Measurements from ENCODE around the gene DMD.

The DMD gene

GRCh38 chrX:31181377-31182000, 2029.9 kb downstream of the DMD start:
- TF ChIP-seq POLR2AphosphoS5 (IDR thresholded peaks at IDR 0.05; ENCODE audit: low read depth, low read length) (no peak), REST (IDR thresholded peaks at IDR 0.05; ENCODE audit: insufficient read depth in 1 of 2, low read depth in 2 of 2, low read length in 2 of 2) (no peak), SIN3A (IDR thresholded peaks at IDR 0.05; ENCODE audit: borderline replicate concordance, insufficient read depth, low read length) (no peak), TAF1 (IDR thresholded peaks at IDR 0.05; ENCODE audit: borderline replicate concordance, insufficient read depth, low read length) (no peak), FOXP2 (optimal IDR thresholded peaks at IDR 0.05; ENCODE audit: borderline replicate concordance, extremely low read depth, extremely low read length, insufficient read depth) (no peak)

GRCh38 chrX:31179203-31179602, 2032.1 kb downstream of the DMD start:
- TF ChIP-seq REST (IDR thresholded peaks at IDR 0.05; ENCODE audit: insufficient read depth in 1 of 2, low read depth in 2 of 2, low read length in 2 of 2) (no peak), FOXP2 (optimal IDR thresholded peaks at IDR 0.05; ENCODE audit: borderline replicate concordance, extremely low read depth, extremely low read length, insufficient read depth) (no peak), TAF1 (IDR thresholded peaks at IDR 0.05; ENCODE audit: borderline replicate concordance, insufficient read depth, low read length) (no peak), POLR2AphosphoS5 (IDR thresholded peaks at IDR 0.05; ENCODE audit: low read depth, low read length) (no peak), SIN3A (IDR thresholded peaks at IDR 0.05; ENCODE audit: borderline replicate concordance, insufficient read depth, low read length) (no peak)

GRCh38 chrX:31178769-31179125, 2032.6 kb downstream of the DMD start:
- no peak for TF ChIP-seq SIN3A (IDR thresholded peaks at IDR 0.05; ENCODE audit: borderline replicate concordance, insufficient read depth, low read length)

- TF ChIP-seq TAF1 (IDR thresholded peaks at IDR 0.05; ENCODE audit: borderline replicate concordance, insufficient read depth, low read length) (no peak), SIN3A (IDR thresholded peaks at IDR 0.05; ENCODE audit: borderline replicate concordance, insufficient read depth, low read length) (no peak), FOXP2 (optimal IDR thresholded peaks at IDR 0.05; ENCODE audit: borderline replicate concordance, extremely low read depth, extremely low read length, insufficient read depth) (no peak), REST (IDR thresholded peaks at IDR 0.05; ENCODE audit: insufficient read depth in 1 of 2, low read depth in 2 of 2, low read length in 2 of 2) (no peak), POLR2AphosphoS5 (IDR thresholded peaks at IDR 0.05; ENCODE audit: low read depth, low read length) (no peak)
These were observed 2033.1 kb downstream of the DMD start for GRCh38 chrX:31178064-31178768.

GRCh38 chrX:31170792-31171191, 2040.6 kb downstream of the DMD start:
- TF ChIP-seq TAF1 (IDR thresholded peaks at IDR 0.05; ENCODE audit: borderline replicate concordance, insufficient read depth, low read length) (no peak), SIN3A (IDR thresholded peaks at IDR 0.05; ENCODE audit: borderline replicate concordance, insufficient read depth, low read length) (no peak), POLR2AphosphoS5 (IDR thresholded peaks at IDR 0.05; ENCODE audit: low read depth, low read length) (no peak), REST (IDR thresholded peaks at IDR 0.05; ENCODE audit: insufficient read depth in 1 of 2, low read depth in 2 of 2, low read length in 2 of 2) (no peak), FOXP2 (optimal IDR thresholded peaks at IDR 0.05; ENCODE audit: borderline replicate concordance, extremely low read depth, extremely low read length, insufficient read depth) (no peak)
